ENCODE data around the gene SLC34A1. TPM values are rescaled to one million over a fixed set of nuclear protein-coding genes. Genes with fewer than 3 reads are reported as not detected.

SLC34A1 gene
- total RNA-seq, 2 experiments from 2014 or later, result 0.35 to 0.63 TPM

- intact Hi-C loops (cut with micrococcal nuclease; ENCODE audit: unreplicated experiment), result loop anchor here (10.0 kb wide), 1 partner anchor 195 kb away; the partner anchor contains the start of gene TMED9
- Histone ChIP-seq H2AFZ (ENCODE audit: low read length) (no peak within 1 kb of the TSS), H3K4me3 (ENCODE audit: low read depth, low read length, poor library complexity, severe bottlenecking) (no peak within 1 kb of the TSS), H3K36me3 (ENCODE audit: insufficient read depth, low read length) (no peaks in the 10 kb centered on the region), H3K9me2 (ENCODE audit: insufficient read depth, low read length) (no peaks in the 10 kb centered on the region), H3K27ac (ENCODE audit: low read depth, low read length, poor library complexity, severe bottlenecking) (no peak within 1 kb of the TSS), H3K79me2 (ENCODE audit: insufficient read depth, low read depth, low read length) (no peaks in the 10 kb centered on the region), H3K4me1 (ENCODE audit: insufficient read depth, low read length, poor library complexity, severe bottlenecking) (peaks cover 18% of the 10 kb centered on the region), H3K4me2 (ENCODE audit: low read length) (no peak within 1 kb of the TSS), H3K9me3 (ENCODE audit: low read length) (no peaks in the 10 kb centered on the region), H4K20me1 (ENCODE audit: insufficient read depth, low read length) (no peaks in the 10 kb centered on the region)
- CTCF ChIA-PET (ENCODE audit: unreplicated experiment), result no interaction called here
- BruUV-seq (replicated peaks), result no TSS peak
- POLR2A ChIA-PET, result no interaction called here
- no peak for DNase-seq (ENCODE audit: low spot score)
- no peak for TF ChIP-seq EZH2phosphoT487 (IDR thresholded peaks at IDR 0.05; ENCODE audit: borderline replicate concordance, low read depth, low read length)
- TF ChIP-seq CTCF (conservative IDR thresholded peaks at IDR 0.05; ENCODE audit: low read length), result no peak
These were observed 16.0 kb downstream of the SLC34A1 start, which contains the start of gene PFN3 for GRCh38 chr5:177399997-177400868. Gene PFN3, minus strand, starts transcription at chr5:177400661. Its CDS starts 85 bp downstream, at chr5:177400576.

DNA sequence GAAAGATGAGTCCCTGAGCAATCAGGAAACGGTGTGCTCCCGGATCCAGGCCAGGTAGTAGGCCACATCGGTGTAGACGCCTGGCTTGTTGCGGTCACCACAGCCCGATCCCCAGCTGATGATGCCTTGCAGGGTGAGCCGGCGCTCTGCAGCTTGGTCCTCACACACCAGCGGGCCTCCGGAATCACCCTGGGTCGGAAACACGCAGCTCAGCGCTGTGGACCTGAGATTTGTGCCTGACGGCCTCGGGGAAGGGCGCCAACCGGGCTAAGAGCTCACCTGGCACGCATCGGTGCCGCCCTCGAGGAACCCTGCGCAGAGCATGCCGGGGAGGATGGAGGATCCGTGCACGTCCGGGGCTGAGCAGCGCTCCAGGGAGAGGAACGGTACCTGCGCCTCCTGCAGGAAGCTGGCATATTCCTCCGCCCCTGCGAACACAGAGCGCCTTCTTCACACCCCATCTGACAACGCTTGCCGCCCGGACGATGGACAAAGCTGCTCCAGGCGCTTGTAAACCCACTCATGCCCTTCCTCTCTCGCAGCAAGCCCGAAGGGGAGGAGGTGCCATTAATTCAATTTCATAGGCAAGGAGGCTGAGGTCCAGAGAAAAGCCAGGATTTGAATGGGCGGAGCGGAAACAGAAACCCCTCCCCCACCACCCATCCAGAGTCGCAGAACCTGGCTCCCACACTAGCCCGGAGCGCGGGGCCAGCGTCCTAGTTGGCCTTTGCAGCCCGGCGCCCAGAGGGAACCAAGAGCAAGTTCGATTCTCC lies 18.2 kb downstream of the SLC34A1 start:
- POLR2A ChIA-PET, result interaction anchor here (0.8 to 2.6 kb wide), 2 partner anchors 27 to 55 kb away, joined by 4 to 10 read pairs; no protein-coding TSS in a partner anchor
- H3K4me1 ChIP-seq (ENCODE audit: insufficient read depth, low read length, poor library complexity, severe bottlenecking), result peaks cover 18% of the 10 kb centered on the region

More for the DNA sequence above, 18.2 kb downstream of the SLC34A1 start:
- Histone ChIP-seq H3K79me2 (ENCODE audit: insufficient read depth, low read depth, low read length) (no peaks in the 10 kb centered on the region), H2AFZ (ENCODE audit: low read length) (no peak overlapping the region), H3K9me3 (ENCODE audit: low read length) (no peaks in the 10 kb centered on the region), H3K36me3 (ENCODE audit: insufficient read depth, low read length) (no peaks in the 10 kb centered on the region), H3K9me2 (ENCODE audit: insufficient read depth, low read length) (no peaks in the 10 kb centered on the region), H3K4me3 (ENCODE audit: low read depth, low read length, poor library complexity, severe bottlenecking) (no peak overlapping the region), H3K27ac (ENCODE audit: low read depth, low read length, poor library complexity, severe bottlenecking) (no peak overlapping the region), H3K4me2 (ENCODE audit: low read length) (peak overlapping the region; percentile 73), H4K20me1 (ENCODE audit: insufficient read depth, low read length) (no peaks in the 10 kb centered on the region)
- no TSS peak for BruUV-seq (replicated peaks)
- no peak for TF ChIP-seq EZH2phosphoT487 (IDR thresholded peaks at IDR 0.05; ENCODE audit: borderline replicate concordance, low read depth, low read length)
- TF ChIP-seq CTCF (conservative IDR thresholded peaks at IDR 0.05; ENCODE audit: low read length), result no peak
- intact Hi-C loops (cut with micrococcal nuclease; ENCODE audit: unreplicated experiment), result loop anchor here (1.0 to 10.0 kb wide), 2 partner anchors 24 to 192 kb away; partner anchors contain the start of genes GRK6 and TMED9
- no peak for DNase-seq (ENCODE audit: low spot score)
- CTCF ChIA-PET (ENCODE audit: unreplicated experiment), result interaction anchor here (0.6 to 3.5 kb wide), 9 partner anchors 10 to 118 kb away, joined by 3 to 25 read pairs (median 7); partner anchors contain the start of gene GRK6

Measured in OCI-LY7 (cell line).